ENCODE data around the gene MTRF1.

MTRF1 gene, protein sequence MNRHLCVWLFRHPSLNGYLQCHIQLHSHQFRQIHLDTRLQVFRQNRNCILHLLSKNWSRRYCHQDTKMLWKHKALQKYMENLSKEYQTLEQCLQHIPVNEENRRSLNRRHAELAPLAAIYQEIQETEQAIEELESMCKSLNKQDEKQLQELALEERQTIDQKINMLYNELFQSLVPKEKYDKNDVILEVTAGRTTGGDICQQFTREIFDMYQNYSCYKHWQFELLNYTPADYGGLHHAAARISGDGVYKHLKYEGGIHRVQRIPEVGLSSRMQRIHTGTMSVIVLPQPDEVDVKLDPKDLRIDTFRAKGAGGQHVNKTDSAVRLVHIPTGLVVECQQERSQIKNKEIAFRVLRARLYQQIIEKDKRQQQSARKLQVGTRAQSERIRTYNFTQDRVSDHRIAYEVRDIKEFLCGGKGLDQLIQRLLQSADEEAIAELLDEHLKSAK

DNA sequence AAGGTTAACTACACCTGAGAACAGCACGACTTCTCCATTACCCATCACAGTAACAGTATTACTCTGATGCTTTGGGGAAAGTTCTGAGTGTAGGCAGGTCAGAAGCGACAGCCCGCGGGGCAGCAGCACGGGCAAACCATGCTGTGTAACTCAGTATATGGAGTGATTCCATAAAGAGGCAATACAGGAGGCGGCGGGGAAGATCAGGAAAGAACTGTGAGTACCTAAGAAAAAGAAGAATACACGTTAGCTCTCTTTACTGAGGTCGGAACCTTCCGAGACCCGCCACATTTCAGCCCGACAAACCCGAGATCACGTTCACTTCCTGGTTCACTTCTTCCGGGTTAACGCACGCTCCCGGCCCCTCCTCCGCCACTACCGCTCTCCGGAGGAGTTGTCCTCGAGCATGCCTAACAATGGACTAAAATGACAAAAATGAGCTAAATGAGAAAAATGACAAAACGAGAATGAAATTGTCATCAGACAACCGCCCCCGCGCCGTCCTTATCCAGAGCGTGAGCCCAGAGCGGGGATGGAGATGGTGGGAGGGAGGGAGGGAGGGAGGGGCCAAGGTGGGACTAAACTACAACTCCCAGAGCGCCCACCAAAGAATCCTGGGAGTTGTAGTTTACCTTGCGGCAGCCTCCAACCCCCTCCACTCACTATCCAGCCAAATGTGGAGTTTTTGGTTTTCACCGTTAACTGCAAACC, at the start of gene MTRF1:
Gene MTRF1 (minus strand): TSS at position 316 of the 711 bp plus-strand sequence. CDS start 2,669 bp downstream, outside the sequence.
- H3K9me3 ChIP-seq (ENCODE audit: low read length), result peaks cover 4% of the 10 kb centered on the region

GRCh38 chr13:41313117-41313516, 49.7 kb upstream of the MTRF1 start:
- Histone ChIP-seq H3K36me3 (ENCODE audit: insufficient read depth, low read length) (peaks cover 13% of the 10 kb centered on the region), H2AFZ (ENCODE audit: low read depth, low read length) (no peak overlapping the region), H3K4me1 (ENCODE audit: insufficient read depth, low read length) (peaks cover 19% of the 10 kb centered on the region), H3K9me3 (ENCODE audit: low read length) (peaks cover 3% of the 10 kb centered on the region), H3K27me3 (ENCODE audit: insufficient read depth, low read length) (no peaks in the 10 kb centered on the region), H3K4me3 (ENCODE audit: low read length) (peak overlapping the region; percentile 64)

More for the DNA sequence above, at the start of gene MTRF1:
- H2AFZ ChIP-seq (ENCODE audit: low read depth, low read length), result peak within 1 kb of the TSS; percentile 70
- H3K4me3 ChIP-seq (ENCODE audit: low read length), result peak within 1 kb of the TSS; percentile 80
- H3K27me3 ChIP-seq (ENCODE audit: insufficient read depth, low read length), result no peaks in the 10 kb centered on the region
- H3K36me3 ChIP-seq (ENCODE audit: insufficient read depth, low read length), result peaks cover 19% of the 10 kb centered on the region
- peaks cover 9% of the 10 kb centered on the region for H3K4me1 ChIP-seq (ENCODE audit: insufficient read depth, low read length)

GRCh38 chr13:41312176-41312500, 48.8 kb upstream of the MTRF1 start:
- Histone ChIP-seq H3K4me3 (ENCODE audit: low read length) (peak overlapping the region; percentile 64), H3K4me1 (ENCODE audit: insufficient read depth, low read length) (peaks cover 19% of the 10 kb centered on the region), H3K27me3 (ENCODE audit: insufficient read depth, low read length) (no peaks in the 10 kb centered on the region), H3K9me3 (ENCODE audit: low read length) (peaks cover 3% of the 10 kb centered on the region), H3K36me3 (ENCODE audit: insufficient read depth, low read length) (peaks cover 8% of the 10 kb centered on the region), H2AFZ (ENCODE audit: low read depth, low read length) (peak overlapping the region; percentile 100)

DNA sequence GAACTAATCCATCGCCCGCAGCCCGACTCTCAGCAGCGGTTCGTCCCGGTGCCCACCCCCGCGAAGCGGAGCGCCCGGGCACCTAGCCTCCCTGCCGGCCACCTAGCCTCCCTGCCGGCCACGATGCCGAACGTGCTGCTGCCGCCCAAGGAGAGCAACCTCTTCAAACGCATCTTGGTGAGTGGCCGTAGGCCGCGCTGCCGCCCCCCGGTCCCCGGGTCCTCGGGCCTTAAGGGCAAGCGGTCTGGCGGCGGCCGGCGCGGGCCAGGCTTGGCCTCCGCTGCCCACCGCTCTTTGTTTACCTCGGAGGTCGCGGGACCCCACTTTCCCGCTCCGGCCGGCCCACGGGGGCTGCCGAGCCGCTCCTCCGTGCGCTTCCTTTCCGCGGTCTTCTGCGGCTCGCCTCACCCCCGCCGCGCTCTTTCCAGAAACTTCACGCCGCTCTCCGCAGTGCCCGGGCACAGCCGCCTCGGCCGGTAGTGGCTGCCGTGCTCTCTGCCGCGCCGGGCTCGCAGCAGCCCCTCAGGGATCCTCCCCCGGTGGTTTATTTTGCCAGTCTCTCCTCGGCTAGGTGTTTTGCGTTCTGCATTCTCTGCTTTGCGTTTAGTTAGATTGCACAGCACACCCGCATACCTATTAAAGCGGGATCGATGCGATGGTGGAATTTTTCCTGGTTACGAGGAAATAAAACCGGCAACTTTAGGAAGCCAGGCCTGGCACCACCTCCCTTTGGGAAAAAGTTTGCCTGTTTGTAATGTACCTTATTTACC, 48.2 kb upstream of the MTRF1 start:
- Histone ChIP-seq H3K36me3 (ENCODE audit: insufficient read depth, low read length) (peaks cover 2% of the 10 kb centered on the region), H3K4me1 (ENCODE audit: insufficient read depth, low read length) (peaks cover 19% of the 10 kb centered on the region), H2AFZ (ENCODE audit: low read depth, low read length) (peak overlapping the region; percentile 100), H3K27me3 (ENCODE audit: insufficient read depth, low read length) (no peaks in the 10 kb centered on the region), H3K9me3 (ENCODE audit: low read length) (peaks cover 3% of the 10 kb centered on the region), H3K4me3 (ENCODE audit: low read length) (peak overlapping the region; percentile 64)

GRCh38 chr13:41310963-41311405, 47.6 kb upstream of the MTRF1 start, which contains the start of gene NAA16:
TSS of gene NAA16 (plus strand) at chr13:41311267. CDS start at chr13:41311529, 262 bp downstream.
- Histone ChIP-seq H3K27me3 (ENCODE audit: insufficient read depth, low read length) (no peaks in the 10 kb centered on the region), H3K9me3 (ENCODE audit: low read length) (peaks cover 3% of the 10 kb centered on the region), H2AFZ (ENCODE audit: low read depth, low read length) (peak within 1 kb of the TSS; percentile 100), H3K4me3 (ENCODE audit: low read length) (peak within 1 kb of the TSS; percentile 64), H3K4me1 (ENCODE audit: insufficient read depth, low read length) (peaks cover 19% of the 10 kb centered on the region), H3K36me3 (ENCODE audit: insufficient read depth, low read length) (no peaks in the 10 kb centered on the region)

DNA sequence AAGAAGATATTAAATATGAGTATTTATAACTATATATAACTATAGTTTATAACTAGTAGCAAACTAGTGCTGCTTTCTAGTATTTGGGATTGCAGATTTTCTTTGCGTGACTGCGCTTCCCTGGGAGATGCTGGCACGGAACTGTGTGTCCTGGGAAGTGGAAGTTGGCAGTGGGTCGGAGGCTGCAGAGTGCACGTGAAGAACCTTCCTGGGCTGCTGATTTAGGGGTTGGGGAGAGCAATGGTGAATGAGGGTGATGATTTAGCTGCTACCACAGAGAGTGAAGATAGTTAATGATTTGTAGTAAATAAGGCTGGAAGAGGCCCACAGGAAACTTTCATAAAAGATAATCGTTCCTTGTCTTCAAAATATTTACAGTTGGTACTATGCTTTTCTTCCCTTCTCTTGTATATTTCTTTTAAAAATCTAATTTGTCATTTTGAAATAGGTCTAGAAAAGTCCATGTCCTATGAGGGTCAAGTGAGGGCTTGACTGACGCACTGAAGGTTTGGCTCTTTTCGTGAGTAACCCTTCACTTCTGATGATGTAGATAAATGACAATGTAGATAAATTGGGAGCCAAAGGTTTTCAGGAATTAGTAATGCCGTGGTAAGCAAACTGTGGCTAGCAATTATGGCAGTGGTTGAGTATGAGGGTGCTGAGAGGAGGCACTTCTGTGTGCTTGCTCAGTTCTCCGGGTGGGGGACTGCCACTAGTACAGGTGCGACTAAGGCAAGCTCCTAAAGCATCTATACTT, 44.7 kb upstream of the MTRF1 start:
- Histone ChIP-seq H3K4me1 (ENCODE audit: insufficient read depth, low read length) (peaks cover 8% of the 10 kb centered on the region), H2AFZ (ENCODE audit: low read depth, low read length) (no peak overlapping the region), H3K27me3 (ENCODE audit: insufficient read depth, low read length) (no peaks in the 10 kb centered on the region), H3K36me3 (ENCODE audit: insufficient read depth, low read length) (no peaks in the 10 kb centered on the region), H3K9me3 (ENCODE audit: low read length) (no peaks in the 10 kb centered on the region), H3K4me3 (ENCODE audit: low read length) (no peak overlapping the region)

DNA sequence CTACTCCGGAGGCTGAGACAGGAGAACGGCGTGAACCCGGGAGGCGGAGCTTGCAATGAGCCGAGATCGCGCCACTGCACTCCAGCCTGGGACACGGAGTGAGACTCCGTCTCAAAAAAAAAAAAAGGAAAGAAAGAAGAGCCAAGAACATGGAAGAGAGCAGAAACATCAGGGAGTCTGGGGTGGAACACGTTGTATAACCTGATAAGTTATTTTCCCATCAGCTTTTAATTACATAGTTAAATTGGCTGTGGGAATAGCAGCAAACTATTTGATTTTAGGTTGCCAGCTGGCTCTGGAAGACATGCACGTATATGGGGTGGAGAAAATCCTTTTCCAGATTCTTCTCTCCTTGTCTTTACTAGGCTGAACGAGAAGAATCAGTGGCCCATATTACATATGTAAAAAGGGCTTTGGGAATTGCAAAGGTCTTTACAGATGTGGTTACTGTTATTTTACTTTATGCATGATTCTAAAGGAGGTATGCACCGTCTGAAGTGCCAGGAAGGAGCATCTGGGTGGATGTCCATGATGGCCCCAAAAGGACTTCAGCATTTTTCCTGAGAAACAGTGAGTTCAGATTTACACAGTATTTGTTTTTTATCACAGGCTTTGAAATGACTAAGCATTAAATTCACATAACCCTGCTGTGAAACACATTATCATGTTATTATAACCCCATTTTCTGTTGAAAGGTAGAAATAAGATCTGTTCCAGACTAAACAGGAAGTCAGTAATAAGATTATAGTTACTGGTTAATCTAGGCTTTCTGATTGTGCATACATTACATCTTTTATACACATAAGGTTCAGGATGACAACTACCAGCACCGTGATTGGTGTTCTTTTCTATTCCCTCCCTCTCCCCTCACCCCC, 43.1 kb upstream of the MTRF1 start:
- Histone ChIP-seq H3K36me3 (ENCODE audit: insufficient read depth, low read length) (no peaks in the 10 kb centered on the region), H3K4me1 (ENCODE audit: insufficient read depth, low read length) (peaks cover 3% of the 10 kb centered on the region), H3K9me3 (ENCODE audit: low read length) (no peaks in the 10 kb centered on the region), H3K4me3 (ENCODE audit: low read length) (no peak overlapping the region), H3K27me3 (ENCODE audit: insufficient read depth, low read length) (no peaks in the 10 kb centered on the region), H2AFZ (ENCODE audit: low read depth, low read length) (no peak overlapping the region)

DNA sequence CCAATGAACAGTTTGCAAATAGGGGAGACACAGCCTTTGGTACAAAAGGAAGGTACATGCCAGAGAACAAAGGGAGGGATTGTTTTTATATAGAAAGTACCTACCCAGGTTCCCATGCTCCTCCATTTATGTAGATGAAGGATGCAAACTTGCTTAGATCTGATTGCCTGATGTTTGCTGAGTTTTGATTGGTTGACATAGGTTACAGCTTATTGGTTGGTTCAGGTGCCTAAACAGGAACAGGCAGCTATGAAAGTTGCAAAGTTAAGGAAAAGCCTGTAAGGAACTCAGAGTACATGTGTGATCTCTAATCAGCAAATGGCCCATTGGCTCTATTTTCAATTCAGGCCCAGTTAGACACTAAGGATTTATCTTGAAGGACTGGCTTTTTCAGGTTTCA, 41.2 kb upstream of the MTRF1 start:
- no peak overlapping the region for H3K4me3 ChIP-seq (ENCODE audit: low read length)
- H3K36me3 ChIP-seq (ENCODE audit: insufficient read depth, low read length), result no peaks in the 10 kb centered on the region
- no peaks in the 10 kb centered on the region for H3K4me1 ChIP-seq (ENCODE audit: insufficient read depth, low read length)
- H2AFZ ChIP-seq (ENCODE audit: low read depth, low read length), result no peak overlapping the region
- H3K9me3 ChIP-seq (ENCODE audit: low read length), result no peaks in the 10 kb centered on the region
- H3K27me3 ChIP-seq (ENCODE audit: insufficient read depth, low read length), result no peaks in the 10 kb centered on the region

DNA sequence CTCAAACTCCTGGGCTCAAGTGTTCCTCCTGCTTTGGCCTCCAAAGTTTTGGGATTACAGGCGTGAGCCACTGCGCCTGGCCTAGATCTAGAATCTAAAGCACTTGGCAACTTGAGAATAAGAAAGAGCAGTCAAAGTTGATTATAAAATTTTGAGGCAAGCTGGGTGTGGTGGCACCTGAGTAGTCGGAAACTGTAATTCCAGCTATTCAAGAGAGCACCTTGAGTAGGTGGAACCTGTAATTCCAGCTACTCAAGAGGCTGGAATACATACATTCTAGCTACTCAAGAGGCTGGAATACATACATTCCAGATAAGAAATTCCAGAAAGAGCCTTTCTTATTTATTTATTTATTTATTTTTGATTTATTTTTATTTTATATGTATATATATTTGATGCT, 39.4 kb upstream of the MTRF1 start:
- Histone ChIP-seq H2AFZ (ENCODE audit: low read depth, low read length) (no peak overlapping the region), H3K27me3 (ENCODE audit: insufficient read depth, low read length) (no peaks in the 10 kb centered on the region), H3K4me1 (ENCODE audit: insufficient read depth, low read length) (no peaks in the 10 kb centered on the region), H3K36me3 (ENCODE audit: insufficient read depth, low read length) (no peaks in the 10 kb centered on the region), H3K9me3 (ENCODE audit: low read length) (no peaks in the 10 kb centered on the region), H3K4me3 (ENCODE audit: low read length) (no peak overlapping the region)

DNA sequence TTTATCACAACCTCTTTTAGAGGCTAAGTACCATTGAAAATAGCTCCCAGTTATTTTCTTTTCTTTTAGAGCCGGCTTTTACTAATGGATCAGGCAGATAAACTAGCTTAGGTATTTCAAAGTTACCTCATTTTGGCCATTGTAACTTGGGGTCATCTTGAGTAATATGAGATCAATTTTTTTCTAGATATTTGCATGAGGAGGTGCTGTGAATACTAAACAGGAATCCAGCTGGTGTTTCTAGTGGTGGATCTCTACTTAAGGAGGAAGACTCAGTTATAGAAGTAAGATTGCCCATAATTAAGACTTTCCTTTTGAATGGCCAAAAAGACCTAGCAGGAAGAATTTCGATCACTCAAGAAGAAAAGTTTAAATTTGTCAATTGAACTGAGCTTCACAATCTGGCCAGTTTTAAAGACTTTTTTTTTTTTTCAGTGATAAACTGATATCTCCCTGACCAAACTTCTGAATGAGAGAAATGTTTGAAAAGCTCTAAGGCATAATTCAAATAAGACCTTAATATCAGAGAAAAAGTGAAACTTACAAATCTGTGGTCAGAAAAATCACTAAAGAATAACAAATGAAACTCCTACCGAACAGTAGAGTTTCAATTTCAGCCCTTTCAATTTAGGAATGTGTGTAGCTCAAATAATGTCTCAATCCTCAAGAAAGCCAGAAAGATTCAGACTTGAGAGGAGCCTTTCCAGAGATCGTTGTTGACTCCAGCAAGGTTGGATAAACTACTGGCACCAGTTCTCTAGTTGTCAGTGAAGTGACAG, 36.1 kb upstream of the MTRF1 start:
- Histone ChIP-seq H3K36me3 (ENCODE audit: insufficient read depth, low read length) (no peaks in the 10 kb centered on the region), H3K27me3 (ENCODE audit: insufficient read depth, low read length) (no peaks in the 10 kb centered on the region), H3K4me3 (ENCODE audit: low read length) (no peak overlapping the region), H3K9me3 (ENCODE audit: low read length) (no peaks in the 10 kb centered on the region), H3K4me1 (ENCODE audit: insufficient read depth, low read length) (no peaks in the 10 kb centered on the region), H2AFZ (ENCODE audit: low read depth, low read length) (no peak overlapping the region)

DNA sequence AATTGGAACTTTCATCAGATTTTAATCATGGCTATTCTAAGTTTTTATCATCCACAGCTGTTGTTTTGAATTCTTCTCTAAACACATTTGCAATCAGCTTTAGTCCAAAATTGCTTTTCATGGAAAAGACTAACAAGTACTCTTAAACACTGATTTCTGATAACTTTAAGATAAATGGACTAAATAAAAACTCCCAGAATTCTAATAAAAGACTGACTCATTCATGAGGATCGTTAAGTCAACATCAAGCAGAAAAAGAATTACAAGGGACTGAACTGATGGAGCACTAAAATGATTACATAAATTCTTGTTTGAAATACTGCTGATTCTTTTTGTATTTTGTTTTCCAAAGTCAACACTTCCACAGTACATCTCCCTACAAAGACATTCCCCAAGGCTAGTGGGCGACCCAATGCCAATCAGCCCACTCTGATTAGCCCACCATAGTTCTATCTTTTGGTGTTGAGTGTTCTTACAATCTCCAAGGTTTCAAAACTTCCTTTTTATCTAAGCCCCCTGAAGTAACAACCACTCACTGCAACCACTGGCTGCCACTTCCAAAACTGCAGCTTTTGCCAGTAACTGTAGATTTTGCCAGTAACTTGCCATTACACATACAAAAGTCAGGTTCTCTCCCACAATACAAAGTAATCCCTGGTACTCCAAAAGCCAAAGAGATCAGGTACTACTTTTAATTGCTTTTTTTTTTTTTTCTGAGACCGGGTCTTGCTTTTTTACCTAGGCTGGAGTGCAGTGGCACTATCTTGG, 33.7 kb upstream of the MTRF1 start:
- Histone ChIP-seq H3K4me3 (ENCODE audit: low read length) (no peak overlapping the region), H3K4me1 (ENCODE audit: insufficient read depth, low read length) (no peaks in the 10 kb centered on the region), H3K9me3 (ENCODE audit: low read length) (no peaks in the 10 kb centered on the region), H3K27me3 (ENCODE audit: insufficient read depth, low read length) (no peaks in the 10 kb centered on the region), H2AFZ (ENCODE audit: low read depth, low read length) (no peak overlapping the region), H3K36me3 (ENCODE audit: insufficient read depth, low read length) (no peaks in the 10 kb centered on the region)
